ENCODE results near the gene FYN. TPM values are rescaled to one million over a fixed set of nuclear protein-coding genes. Genes with fewer than 3 reads are reported as not detected.

Gene FYN
- total and polyA plus RNA-seq, 2 of the 4 experiments (the other 2 are of a cell fraction) = 30.8 to 36.4 TPM

GRCh38 chr6:111812060-111813038 is 60.9 kb downstream of the FYN start:
- H4K5ac ChIP-seq (ENCODE audit: low read depth, low read length) = no peak overlapping the region
- no peak overlapping the region for H2AFZ ChIP-seq (replicated peaks; ENCODE audit: low read length, poor library complexity)
- POLR2A ChIA-PET (ENCODE audit: unreplicated experiment) = no interaction called here
- no peak overlapping the region for H3K18ac ChIP-seq (ENCODE audit: low read depth, low read length)
- in situ Hi-C loops (cut with MboI; ENCODE audit: low sequenced_read_pairs) = no loop called here
- no peak overlapping the region for H4K8ac ChIP-seq (ENCODE audit: low read depth in 2 of 2, low read length in 2 of 2)
- 0 out of 2 replicates have a peak, but pooled peaks cover 4% of the 10 kb centered on the region for H4K20me1 ChIP-seq (ENCODE audit: insufficient read depth, low read length)
- intact Hi-C loops (cut with micrococcal nuclease) = no loop called here
- BruUV-seq (replicated peaks) = no TSS peak
- TF ChIP-seq MAFK (IDR thresholded peaks at IDR 0.05; ENCODE audit: low read depth, low read length) (peak; percentile 95), FOS (IDR thresholded peaks at IDR 0.05; ENCODE audit: low read depth, low read length) (no peak)
- 100% methylated on average over 1 of the region's 8 CpGs for WGBS, 2 experiments (ENCODE audit: extremely low coverage in 2 of 2, insufficient read length in 1 of 2)
- DNase-seq (no peak), ATAC-seq (ENCODE audit: low read depth) (peak; percentile 30; the same call in 1 of the 2 replicates)
- no peaks in the 10 kb centered on the region for H3K27me3 ChIP-seq (ENCODE audit: control insufficient read depth, insufficient read depth, low read length)
- no peak overlapping the region for H2BK20ac ChIP-seq (ENCODE audit: low read depth, low read length)
- H2BK5ac ChIP-seq (ENCODE audit: low read depth, low read length, poor library complexity, severe bottlenecking) = no peak overlapping the region
- H3K14ac ChIP-seq (replicated peaks; ENCODE audit: low read depth, low read length) = no peak overlapping the region
- H3K56ac ChIP-seq (ENCODE audit: extremely low read depth, insufficient read depth, low read length) = no peak overlapping the region
- no peak overlapping the region for H2BK15ac ChIP-seq (ENCODE audit: low read depth, low read length)
- peaks cover 12 to 27% of the 10 kb centered on the region in 2 experiments for H3K79me1 ChIP-seq (ENCODE audit: low read depth in 1 of 2, low read length in 2 of 2)
- H3K4me3 ChIP-seq (ENCODE audit: insufficient read depth, low read depth, low read length) = no peak overlapping the region
- no peak overlapping the region for H3K27ac ChIP-seq (ENCODE audit: insufficient read depth, low read length)
- no peak overlapping the region for H3K23ac ChIP-seq (ENCODE audit: low read depth, low read length)
- no peak overlapping the region for H4K91ac ChIP-seq (ENCODE audit: insufficient read depth, low read depth, low read length)
- no peak overlapping the region for H2BK120ac ChIP-seq (ENCODE audit: low read depth, low read length)
- no peaks in the 10 kb centered on the region for H3K36me3 ChIP-seq (ENCODE audit: control insufficient read depth, insufficient read depth, low read length)
- CTCF ChIA-PET = interaction anchor here (0.7 kb wide), 1 partner anchor 147 kb away, joined by 5 read pairs; no protein-coding TSS in a partner anchor
- no peak overlapping the region for H3K9ac ChIP-seq (ENCODE audit: low read depth, low read length)
- H3K4ac ChIP-seq (ENCODE audit: low read depth, low read length) = no peak overlapping the region
- dilution Hi-C loops (cut with HindIII; ENCODE audit: low sequenced_read_pairs, unreplicated experiment) = no loop called here
- no peak overlapping the region for H3K4me2 ChIP-seq (ENCODE audit: low read depth, low read length)
- peaks cover 6% of the 10 kb centered on the region for H3K4me1 ChIP-seq (ENCODE audit: control insufficient read depth, insufficient read depth, low read length)
- H2AK5ac ChIP-seq (ENCODE audit: low read depth, low read length) = no peak overlapping the region
- H3K9me1 ChIP-seq (ENCODE audit: insufficient read depth, low read length) = peaks cover 4% of the 10 kb centered on the region; the same call in 1 of the 2 replicates
- no peaks in the 10 kb centered on the region for H3K9me3 ChIP-seq (ENCODE audit: control insufficient read depth, insufficient read depth, low read length)
- no peak overlapping the region for H2AK9ac ChIP-seq (replicated peaks; ENCODE audit: low read depth, low read length, poor library complexity)

All from IMR-90 (cell line).